H1 (cell line): ENCODE data around the gene DCAF8. TPM values are rescaled to one million over a fixed set of nuclear protein-coding genes. Genes with fewer than 3 reads are reported as not detected.

Experiments
- CHD7 ChIP-seq: fragments of 300-600 bp; sonication (generic); IDR thresholded peaks from 2 replicates; pipeline ENCODE4 v1.7.1; 2012; ENCODE audit warnings: low read length, moderate library complexity, mild to moderate bottlenecking, inconsistent platforms; ENCODE audit not compliant: insufficient replicate concordance
- polyA plus RNA-seq, 7 experiments: library from polyadenylated mRNA; depleted of rRNA in 3 of 7; stranded (reverse) in 5 of 7; unstranded in 2 of 7; fragments of >200 nt in 5 of 7; fragments of 200-250 nt in 2 of 7; gene quantifications; 1 replicate in 5 of 7; 2 replicates in 1 of 7; 4 replicates in 1 of 7; pipeline versions ENCODE4 v1.2.1 to v1.2.3, GENCODE V29; 2011 to 2013; ENCODE audit warnings: missing spikeins in 2 of 7, mixed read lengths in 2 of 7
- total RNA-seq: library from RNA; stranded (reverse); fragmentation: NEBNext Ultra II Directional; extraction: Animal tissue kit (Norgen Biotek cat#: 25700); gene quantifications from 2 replicates; pipeline ENCODE4 v1.2.1, GENCODE V29; 2021

Gene DCAF8
- total and polyA plus RNA-seq, 2 of the 8 experiments (the other 6 are each of a cell fraction or from before 2014, with no cell fraction given): 68.2 to 110 TPM

DNA sequence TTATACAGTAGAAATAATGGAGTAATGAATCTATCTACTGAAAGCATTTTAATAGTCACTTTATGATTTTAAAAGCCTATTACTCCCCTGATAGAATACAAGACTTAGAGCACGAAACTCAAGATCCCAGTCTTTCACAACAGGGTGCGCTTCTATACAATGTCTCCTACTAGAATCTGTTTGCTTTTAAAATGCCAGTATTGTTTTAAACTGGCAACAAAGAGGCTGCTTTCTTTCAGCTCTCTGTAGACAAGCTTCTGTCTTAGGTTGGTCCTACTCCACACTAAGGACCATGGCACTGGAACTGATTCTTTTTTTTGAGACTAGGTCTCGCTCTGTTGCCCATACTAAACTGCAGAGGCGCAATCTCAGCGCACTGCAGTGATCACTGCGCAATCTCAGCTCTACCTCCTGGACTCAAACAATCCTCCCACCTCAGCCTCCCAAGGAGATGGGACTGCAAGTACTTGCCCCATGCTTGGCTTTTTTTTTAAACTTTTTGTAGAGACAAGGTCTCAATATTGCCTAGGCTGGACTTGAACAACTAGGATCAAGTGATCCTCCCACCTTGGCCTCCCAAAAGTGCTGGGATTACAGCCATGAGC is 4.8 kb downstream of the DCAF8 start (continued):
- no peak for TF ChIP-seq CHD7
